ENCODE results near the gene CHST11.

Gene CHST11

GRCh38 chr12:104654665-104655609, 198.2 kb downstream of the CHST11 start:
- DNase-seq (ENCODE audit: low spot score), result no peak

- DNase-seq (ENCODE audit: low spot score), result no peak
Measured at GRCh38 chr12:104656383-104656782, 199.6 kb downstream of the CHST11 start.

GRCh38 chr12:104656921-104657320, 200.2 kb downstream of the CHST11 start:
- no peak for DNase-seq (ENCODE audit: low spot score)

- no peak for DNase-seq (ENCODE audit: low spot score)
Measured at GRCh38 chr12:104657726-104658484, 201.2 kb downstream of the CHST11 start.

- DNase-seq (ENCODE audit: low spot score), result no peak
Measured at GRCh38 chr12:104659058-104659457, 202.3 kb downstream of the CHST11 start.

GRCh38 chr12:104662203-104662602, 205.5 kb downstream of the CHST11 start:
- DNase-seq (ENCODE audit: low spot score), result peak; percentile 41

GRCh38 chr12:104662908-104663307, 206.2 kb downstream of the CHST11 start:
- DNase-seq (ENCODE audit: low spot score), result no peak

GRCh38 chr12:104664351-104664750, 207.6 kb downstream of the CHST11 start:
- no peak for DNase-seq (ENCODE audit: low spot score)

GRCh38 chr12:104665296-104665695, 208.5 kb downstream of the CHST11 start:
- no peak for DNase-seq (ENCODE audit: low spot score)

GRCh38 chr12:104667139-104667538, 210.4 kb downstream of the CHST11 start:
- DNase-seq (ENCODE audit: low spot score), result no peak

- DNase-seq (ENCODE audit: low spot score), result no peak
Measured at GRCh38 chr12:104668274-104668718, 211.5 kb downstream of the CHST11 start.

- DNase-seq (ENCODE audit: low spot score), result peak; percentile 30
Measured at GRCh38 chr12:104669089-104669721, 212.5 kb downstream of the CHST11 start.

GRCh38 chr12:104669851-104670337, 213.1 kb downstream of the CHST11 start:
- no peak for DNase-seq (ENCODE audit: low spot score)

GRCh38 chr12:104670439-104671408, 214.0 kb downstream of the CHST11 start:
- no peak for DNase-seq (ENCODE audit: low spot score)

- peak; percentile 100 for DNase-seq (ENCODE audit: low spot score)
Measured at GRCh38 chr12:104671409-104672095, 214.8 kb downstream of the CHST11 start.

GRCh38 chr12:104672096-104672445, 215.3 kb downstream of the CHST11 start:
- no peak for DNase-seq (ENCODE audit: low spot score)

GRCh38 chr12:104672501-104673265, 215.9 kb downstream of the CHST11 start:
- DNase-seq (ENCODE audit: low spot score), result no peak

GRCh38 chr12:104673294-104673693, 216.5 kb downstream of the CHST11 start:
- no peak for DNase-seq (ENCODE audit: low spot score)

- no peak for DNase-seq (ENCODE audit: low spot score)
Measured at GRCh38 chr12:104673696-104674482, 217.1 kb downstream of the CHST11 start.

Measured in LoVo (cell line).